Spleen (tissue), 13 donors: Measurements from ENCODE around the gene PROM1. TPM values are rescaled to one million over a fixed set of nuclear protein-coding genes. Genes with fewer than 3 reads are reported as not detected.
A peak's percentile ranks its signal among the peaks of the same experiment; 100 is the strongest.

Source experiments
- DNase-seq: peaks from one replicate; pipeline ENCODE4 v3.0.0-alpha.2; 2020
- H3K27ac ChIP-seq, 8 donors: fragments of 200-600 bp; sonication (generic) in 7 of 8; 1 replicate in 4 of 8; 2 replicates in 4 of 8; pipeline versions ENCODE4 v1.5.0 to v1.8.0; 2016 to 2021; ENCODE audit warnings: inconsistent platforms in 4 of 8, mild to moderate bottlenecking in 4 of 8, moderate library complexity in 1 of 8
- H3K27me3 ChIP-seq, 7 donors: fragments of 200-600 bp; sonication (generic) in 6 of 7; replicated peaks in 1 of 7; 1 replicate in 4 of 7; 2 replicates in 3 of 7; pipeline versions ENCODE4 v1.5.0 to v1.8.0; 2016 to 2021; ENCODE audit warnings: inconsistent platforms in 3 of 7, mild to moderate bottlenecking in 1 of 7
- H3K36me3 ChIP-seq, 6 donors: fragments of 200-600 bp; sonication (generic) in 5 of 6; 1 replicate in 4 of 6; 2 replicates in 2 of 6; pipeline versions ENCODE4 v1.5.0 to v1.8.0; 2016 to 2021; ENCODE audit warnings: inconsistent platforms in 2 of 6
- H3K4me1 ChIP-seq, 6 donors: fragments of 200-600 bp; sonication (generic) in 5 of 6; 1 replicate in 3 of 6; 2 replicates in 3 of 6; pipeline versions ENCODE4 v1.5.0 to v1.8.0; 2016 to 2021; ENCODE audit warnings: inconsistent platforms in 3 of 6
- H3K4me3 ChIP-seq, 8 donors: fragments of 200-600 bp; sonication (generic) in 7 of 8; 1 replicate in 4 of 8; 2 replicates in 4 of 8; pipeline versions ENCODE4 v1.5.0 to v1.8.0; 2016 to 2021; ENCODE audit warnings: inconsistent platforms in 4 of 8, mild to moderate bottlenecking in 4 of 8, moderate library complexity in 2 of 8
- H3K9me3 ChIP-seq, 8 donors: fragments of 200-600 bp; sonication (generic) in 7 of 8; 1 replicate in 4 of 8; 2 replicates in 4 of 8; pipeline versions ENCODE4 v1.5.0 to v1.8.0; 2016 to 2021; ENCODE audit warnings: inconsistent platforms in 4 of 8
- CTCF ChIP-seq, 11 experiments: fragments of 200-600 bp in 7 of 11; fragments of 450-650 bp in 4 of 11; sonication (generic) in 4 of 11; IDR thresholded peaks in 8 of 11; conservative IDR thresholded peaks in 3 of 11; 1 replicate in 7 of 11; 2 replicates in 4 of 11; pipeline versions ENCODE4 v1.4.0 to v1.8.0; 2016 to 2021; ENCODE audit warnings: antibody characterized with exemption in 11 of 11, inconsistent platforms in 4 of 11, mild to moderate bottlenecking in 1 of 11
- POLR2A ChIP-seq, 3 donors: fragments of 450-650 bp; IDR thresholded peaks; one replicate each; pipeline ENCODE4 v1.5.1; 2017; ENCODE audit warnings: antibody characterized with exemption in 3 of 3, mild to moderate bottlenecking in 1 of 3
- POLR2AphosphoS5 ChIP-seq, 3 donors: sonication (generic); formaldehyde crosslinking; IDR thresholded peaks; one replicate each; pipeline ENCODE4 v1.5.1; 2017; ENCODE audit warnings: antibody characterized with exemption in 3 of 3
- WGBS, 5 donors: extraction: QIAGEN DNeasy Blood & Tissue Kit in 3 of 5; methylation state at CpG; one replicate each; pipeline versions ENCODE4 v1.1.5 to v1.1.7; 2013 to 2018; 5-methylcytosine and 5-hydroxymethylcytosine counted together
- intact Hi-C: fragments of 100-400 bp; cut with DNase I; formaldehyde crosslinking; loops from one replicate; pipeline ENCODE4 v1.15.0; 2023; ENCODE audit warnings: low total_unique reads
- long read RNA-seq, 2 donors: transcript quantifications; one replicate each; lab custom pipeline, GENCODE V29; 2026
- polyA plus RNA-seq, 3 donors: library from polyadenylated mRNA; stranded (reverse); fragments of 200-250 nt; gene quantifications; one replicate each; pipeline ENCODE4 v1.2.1, GENCODE V29; 2013
- total RNA-seq, 7 donors: library from RNA; depleted of rRNA in 3 of 7; stranded (reverse); fragments of >200 nt in 3 of 7; fragmentation: NEBNext Ultra II Directional in 4 of 7; extraction: Animal tissue kit (Norgen Biotek cat#: 25700) in 4 of 7; gene quantifications; one replicate each; pipeline versions ENCODE4 v1.1.0 to v1.2.1, GENCODE V29; 2016 to 2021
- donor health status: healthy with polysubstance abuse.
- donor health status: DM: no; HTN: no; CAD: no; lungs with moderate emphysema.
- donor health status: DM: no; HTN: no; CAD: no.
- donor health status: Bipolar disorder and iron deficiency.
- donor health status: healthy.
- donor health status: DM: no; HTN: no; CAD: no.
- donor health status: DM: yes; HTN: yes; CAD: no.

PROM1 gene
- 1 to 10 TPM in 5 of 7 donors, under 1 TPM in 2; 0.60 to 4.6 (median 1.1) TPM for total RNA-seq
- polyA plus RNA-seq: under 1 TPM; 0.15 to 0.45 (median 0.20) TPM
- long read RNA-seq, donor 1: 0 reads
- long read RNA-seq, donor 2: 0 reads

- intact Hi-C loops: no loop called here
- Histone ChIP-seq H3K27ac (no peak within 1 kb of the TSS), H3K36me3 (no peaks in the 10 kb centered on the region), H3K9me3 (peaks cover 0 to 9% (median 0%) of the 10 kb centered on the region in 8 donors), H3K4me3 (peak within 1 kb of the TSS; percentile 4 to 66 (median 44)), H3K27me3 (peaks cover 0 to 76% (median 49%) of the 10 kb centered on the region in 7 donors), H3K4me1 (peaks cover 14 to 30% (median 22%) of the 10 kb centered on the region in 6 donors)
- no peak for TF ChIP-seq POLR2AphosphoS5 (IDR thresholded peaks at IDR 0.05)
- 2 to 4% (median 2%) methylated on average over 56 to 81 of the region's 81 CpGs for WGBS, 5 donors
- peak; percentile 73 for DNase-seq
Observed at GRCh38 chr4:16083241-16084191, at the start of gene PROM1. TSS of gene PROM1 (minus strand) at chr4:16084023. CDS start at chr4:16075906, 8,117 bp downstream.

GRCh38 chr4:16133406-16133805, 49.6 kb upstream of the PROM1 start:
- H3K9me3 ChIP-seq: peaks cover 0 to 14% (median 0%) of the 10 kb centered on the region in 8 donors
- H3K36me3 ChIP-seq: no peaks in the 10 kb centered on the region
- intact Hi-C loops: no loop called here
- no peaks in the 10 kb centered on the region for H3K4me1 ChIP-seq
- 79 to 100% (median 97%) methylated on average over 1 of the region's 1 CpG for WGBS, 5 donors
- H3K27ac ChIP-seq: no peak overlapping the region
- TF ChIP-seq POLR2A (IDR thresholded peaks at IDR 0.05) (no peak), POLR2AphosphoS5 (IDR thresholded peaks at IDR 0.05) (no peak), CTCF (IDR thresholded peaks at IDR 0.05 in 8 of 11, conservative IDR thresholded peaks at IDR 0.05 in 3 of 11) (no peak)
- H3K27me3 ChIP-seq: no peaks in the 10 kb centered on the region
- DNase-seq: no peak
- H3K4me3 ChIP-seq: no peak overlapping the region

- 91 to 100% (median 94%) methylated on average over 1 of the region's 1 CpG for WGBS, 5 donors
- no peaks in the 10 kb centered on the region for H3K27me3 ChIP-seq
- peaks cover 0 to 14% (median 0%) of the 10 kb centered on the region in 8 donors for H3K9me3 ChIP-seq
- TF ChIP-seq POLR2A (IDR thresholded peaks at IDR 0.05) (no peak), CTCF (IDR thresholded peaks at IDR 0.05 in 8 of 11, conservative IDR thresholded peaks at IDR 0.05 in 3 of 11) (no peak), POLR2AphosphoS5 (IDR thresholded peaks at IDR 0.05) (no peak)
- no peak for DNase-seq
- intact Hi-C loops: no loop called here
- H3K4me1 ChIP-seq: no peaks in the 10 kb centered on the region
- H3K36me3 ChIP-seq: no peaks in the 10 kb centered on the region
- H3K4me3 ChIP-seq: no peak overlapping the region
- H3K27ac ChIP-seq: no peak overlapping the region
Observed at GRCh38 chr4:16131293-16131692, 47.5 kb upstream of the PROM1 start.

GRCh38 chr4:16129336-16129735, 45.5 kb upstream of the PROM1 start:
- intact Hi-C loops: no loop called here
- no peak overlapping the region for H3K27ac ChIP-seq
- no peak for DNase-seq
- no peaks in the 10 kb centered on the region for H3K4me1 ChIP-seq
- TF ChIP-seq CTCF (IDR thresholded peaks at IDR 0.05 in 8 of 11, conservative IDR thresholded peaks at IDR 0.05 in 3 of 11) (no peak), POLR2A (IDR thresholded peaks at IDR 0.05) (no peak), POLR2AphosphoS5 (IDR thresholded peaks at IDR 0.05) (no peak)
- H3K4me3 ChIP-seq: no peak overlapping the region
- 56 to 78% (median 60%) methylated on average over 1 of the region's 1 CpG for WGBS, 5 donors
- no peaks in the 10 kb centered on the region for H3K36me3 ChIP-seq
- H3K27me3 ChIP-seq: no peaks in the 10 kb centered on the region
- no peaks in the 10 kb centered on the region for H3K9me3 ChIP-seq
